Measurements from ENCODE around the gene TLR10.
A peak's percentile ranks its signal among the peaks of the same experiment; 100 is the strongest.
"Not testable (repeated sequence)": the region's sequence is repeated elsewhere in the genome, so short reads cannot be mapped to it uniquely, and the experiment has no call there.

TLR10 gene, protein sequence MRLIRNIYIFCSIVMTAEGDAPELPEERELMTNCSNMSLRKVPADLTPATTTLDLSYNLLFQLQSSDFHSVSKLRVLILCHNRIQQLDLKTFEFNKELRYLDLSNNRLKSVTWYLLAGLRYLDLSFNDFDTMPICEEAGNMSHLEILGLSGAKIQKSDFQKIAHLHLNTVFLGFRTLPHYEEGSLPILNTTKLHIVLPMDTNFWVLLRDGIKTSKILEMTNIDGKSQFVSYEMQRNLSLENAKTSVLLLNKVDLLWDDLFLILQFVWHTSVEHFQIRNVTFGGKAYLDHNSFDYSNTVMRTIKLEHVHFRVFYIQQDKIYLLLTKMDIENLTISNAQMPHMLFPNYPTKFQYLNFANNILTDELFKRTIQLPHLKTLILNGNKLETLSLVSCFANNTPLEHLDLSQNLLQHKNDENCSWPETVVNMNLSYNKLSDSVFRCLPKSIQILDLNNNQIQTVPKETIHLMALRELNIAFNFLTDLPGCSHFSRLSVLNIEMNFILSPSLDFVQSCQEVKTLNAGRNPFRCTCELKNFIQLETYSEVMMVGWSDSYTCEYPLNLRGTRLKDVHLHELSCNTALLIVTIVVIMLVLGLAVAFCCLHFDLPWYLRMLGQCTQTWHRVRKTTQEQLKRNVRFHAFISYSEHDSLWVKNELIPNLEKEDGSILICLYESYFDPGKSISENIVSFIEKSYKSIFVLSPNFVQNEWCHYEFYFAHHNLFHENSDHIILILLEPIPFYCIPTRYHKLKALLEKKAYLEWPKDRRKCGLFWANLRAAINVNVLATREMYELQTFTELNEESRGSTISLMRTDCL

GRCh38 chr4:38782452-38783108 is at the start of gene TLR10:
TLR10 (minus strand) TSS chr4:38782990; CDS start chr4:38775590, 7,400 bp downstream.
- peak; percentile 51 for DNase-seq

DNA sequence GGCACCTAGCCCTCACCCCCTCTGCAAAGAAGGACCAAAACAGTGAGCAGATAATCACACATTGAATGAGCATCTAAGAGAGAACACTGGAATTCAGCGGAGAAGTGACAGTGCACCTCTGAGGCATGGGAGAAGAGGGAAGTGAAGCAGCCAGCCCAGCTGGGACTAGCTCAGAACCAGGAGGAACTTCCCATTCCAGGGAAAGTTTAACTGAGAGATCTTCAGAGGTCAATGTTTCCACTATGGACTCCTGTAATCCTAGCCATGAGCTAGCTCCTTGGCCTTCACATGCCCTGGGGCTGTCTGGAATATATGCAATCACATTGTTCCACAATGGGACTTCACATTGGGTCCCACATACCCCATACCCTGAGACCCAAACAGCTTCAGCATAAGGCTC is 49.4 kb upstream of the TLR10 start:
- DNase-seq = no peak

- DNase-seq = no peak
These were observed 48.9 kb upstream of the TLR10 start for GRCh38 chr4:38831653-38832052.

- no peak for DNase-seq
These were observed 46.4 kb upstream of the TLR10 start for GRCh38 chr4:38829237-38829636.

DNA sequence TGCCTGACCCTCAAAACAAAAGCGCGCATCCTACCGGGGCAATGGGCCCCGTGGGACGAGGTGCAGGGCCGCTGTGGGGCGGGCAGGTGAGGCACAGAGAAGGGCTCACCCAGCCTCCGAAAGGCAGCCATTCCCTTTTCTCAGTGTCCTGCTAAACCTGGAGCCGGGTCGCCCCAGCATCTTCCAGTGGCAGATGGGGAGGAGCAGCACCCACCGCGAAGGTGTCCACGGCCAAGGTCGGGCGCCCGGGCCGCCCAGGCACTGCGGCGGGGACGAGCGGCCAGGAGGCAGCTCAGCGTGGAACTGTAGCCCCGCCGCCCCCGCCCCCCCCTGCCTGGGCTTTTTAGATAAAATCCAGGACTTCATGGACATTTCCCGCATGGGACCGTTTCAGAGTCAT is 41.0 kb upstream of the TLR10 start:
- no peak for DNase-seq

DNA sequence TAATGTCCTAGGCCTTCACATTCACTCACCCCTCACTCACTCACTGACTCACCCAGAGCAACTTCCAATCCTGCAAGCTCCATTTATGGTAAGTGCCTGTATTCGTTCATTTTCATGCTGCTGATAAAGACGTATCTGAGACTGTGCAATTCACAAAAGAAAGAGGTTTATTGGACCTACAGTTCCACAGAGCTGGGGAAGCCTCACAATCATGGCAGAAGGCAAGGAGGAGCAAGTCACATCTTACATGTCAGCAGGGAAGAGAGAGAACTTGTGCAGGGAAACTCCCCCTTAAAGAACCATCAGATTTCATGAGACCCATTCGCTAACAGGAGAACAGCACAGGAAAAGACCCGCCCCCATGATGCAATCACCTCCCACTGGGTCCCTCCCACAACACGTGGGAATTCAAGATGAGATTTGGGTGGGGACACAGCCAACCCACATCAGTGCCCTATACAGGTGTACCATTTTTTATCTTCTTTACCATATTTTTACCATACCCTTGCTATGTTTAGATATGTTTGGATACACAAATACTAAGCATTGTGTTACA is 40.0 kb upstream of the TLR10 start:
- DNase-seq = no peak

GRCh38 chr4:38821739-38822138 is 38.9 kb upstream of the TLR10 start:
- no peak for DNase-seq

GRCh38 chr4:38820329-38821061 is 37.7 kb upstream of the TLR10 start:
- no peak for DNase-seq

- DNase-seq = no peak
These were observed 36.8 kb upstream of the TLR10 start for GRCh38 chr4:38819569-38819968.

GRCh38 chr4:38818441-38818976 is 35.7 kb upstream of the TLR10 start:
- no peak for DNase-seq

DNA sequence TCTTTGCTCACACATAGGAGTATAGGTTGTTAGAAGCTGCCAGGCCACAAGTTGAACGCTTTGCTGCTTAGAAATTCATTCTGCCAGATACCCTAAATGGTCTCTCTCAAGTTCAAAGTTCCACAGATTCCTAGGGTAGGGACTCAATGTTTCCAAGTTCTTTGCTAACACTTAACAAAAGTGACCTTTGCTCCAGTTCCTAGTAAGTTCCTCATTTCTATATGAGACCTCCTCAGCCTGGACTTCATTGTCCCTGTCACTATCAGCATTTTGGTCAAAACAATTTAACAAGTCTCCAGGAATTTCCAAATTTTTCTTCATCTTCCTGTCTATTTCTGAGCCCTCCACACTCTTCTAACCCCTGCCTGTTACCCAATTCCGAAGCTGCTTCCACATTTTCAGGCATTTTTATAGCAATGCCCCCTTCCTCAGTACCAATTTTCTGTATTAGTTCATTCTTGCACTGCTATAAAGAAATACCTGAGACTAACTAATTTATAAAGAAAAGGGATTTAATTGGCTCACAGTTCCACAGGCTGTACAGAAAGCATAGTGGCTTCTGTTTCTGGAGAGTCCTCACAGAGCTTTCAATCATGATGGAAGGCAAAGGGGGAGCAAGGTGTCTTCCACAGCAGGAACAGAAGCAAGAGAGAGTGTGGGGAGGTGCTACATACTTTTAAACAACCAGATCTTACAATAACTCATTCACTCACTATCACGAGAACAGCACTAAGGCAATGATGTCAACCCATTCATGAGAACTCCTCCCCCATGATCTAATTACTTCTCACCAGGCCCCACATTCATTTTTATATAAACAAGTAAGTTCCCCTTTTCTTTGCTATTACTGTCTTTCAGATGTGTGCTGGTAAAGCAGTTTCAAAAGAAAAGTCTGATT is 33.3 kb upstream of the TLR10 start:
- no peak for DNase-seq

DNA sequence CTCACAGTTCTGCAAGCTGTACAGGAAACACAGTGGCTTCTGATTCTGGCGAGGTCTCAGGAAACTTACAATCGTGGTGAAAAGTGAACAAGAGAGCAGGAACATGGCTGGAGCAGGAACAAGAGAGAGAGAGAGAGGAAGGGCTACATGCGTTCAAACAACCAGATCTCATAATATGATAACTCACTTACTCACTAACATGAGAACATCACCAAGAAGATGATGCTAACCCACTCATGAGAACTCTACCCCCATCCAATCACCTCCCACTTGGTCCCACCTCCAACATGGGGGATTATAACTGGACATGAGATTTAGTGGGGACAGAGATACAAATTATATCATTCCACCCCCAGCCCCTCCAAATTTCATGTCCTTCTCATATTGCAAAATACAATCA is 31.6 kb upstream of the TLR10 start:
- no peak for DNase-seq

- no peak for DNase-seq
These were observed 28.5 kb upstream of the TLR10 start for GRCh38 chr4:38811297-38811696.

DNA sequence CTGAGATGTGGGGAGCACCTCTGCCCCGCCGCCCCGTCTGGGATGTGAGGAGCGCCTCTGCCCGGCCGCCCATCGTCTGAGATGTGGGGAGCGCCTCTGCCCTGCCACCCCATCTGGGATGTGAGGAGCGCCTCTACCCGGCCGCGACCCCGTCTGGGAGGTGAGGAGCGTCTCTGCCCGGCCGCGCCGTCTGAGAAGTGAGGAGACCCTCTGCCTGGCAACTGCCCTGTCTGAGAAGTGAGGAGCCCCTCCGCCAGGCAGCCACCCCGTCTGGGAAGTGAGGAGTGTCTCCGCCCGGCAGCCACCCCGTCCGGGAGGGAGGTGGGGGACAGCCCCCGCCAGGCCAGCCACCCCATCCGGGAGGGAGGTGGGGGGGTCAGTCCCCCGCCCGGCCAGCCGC is 24.7 kb upstream of the TLR10 start:
- DNase-seq = not testable (repeated sequence)

DNA sequence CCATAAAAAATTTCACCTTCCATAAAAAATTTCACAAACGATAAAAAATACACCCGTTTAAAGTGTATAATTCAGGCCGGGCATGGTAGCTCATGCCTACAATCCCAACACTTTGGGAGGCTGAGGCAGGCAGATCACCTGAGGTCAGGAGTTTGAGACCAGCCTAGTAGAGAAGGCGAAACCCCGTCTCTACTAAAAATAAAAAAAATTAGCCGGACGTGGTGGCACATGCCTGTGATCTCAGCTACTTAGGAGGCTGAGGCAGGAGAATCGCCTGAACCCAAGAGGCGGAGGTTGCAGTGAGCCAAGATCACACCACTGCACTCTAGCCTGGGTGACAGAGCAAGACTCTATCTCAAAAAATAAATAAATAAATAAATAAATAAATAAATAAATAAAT is 23.5 kb upstream of the TLR10 start:
- not testable (repeated sequence) for DNase-seq

DNA sequence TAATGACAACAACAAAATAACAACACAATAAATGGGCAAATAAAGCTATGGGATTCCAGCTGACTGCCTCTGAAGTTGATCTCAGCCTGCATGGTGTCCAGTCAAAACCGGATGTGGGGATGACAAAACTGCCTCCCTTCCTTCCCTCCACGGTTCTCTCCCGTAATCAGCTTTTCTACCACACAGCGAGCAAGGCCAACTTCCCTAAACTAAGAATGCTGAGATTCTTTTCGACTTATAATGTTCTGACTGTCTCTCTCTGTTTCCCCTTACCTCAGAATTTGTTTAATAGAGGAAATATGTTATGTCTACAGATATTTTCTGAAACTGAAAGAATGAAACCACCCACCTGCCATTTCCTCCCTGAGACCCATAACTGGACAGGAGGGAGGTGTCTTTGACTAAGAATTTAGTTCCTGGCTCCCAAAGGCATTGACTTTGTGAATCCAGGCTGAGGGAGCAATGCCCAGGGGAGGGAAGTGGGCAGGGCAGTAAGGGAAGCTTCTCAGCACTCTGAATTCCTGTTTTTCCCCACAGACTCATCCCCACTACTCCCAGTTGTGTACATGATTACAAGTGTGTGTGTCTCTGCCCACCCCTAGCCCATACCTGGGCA is 22.8 kb upstream of the TLR10 start:
- no peak for DNase-seq

DNA sequence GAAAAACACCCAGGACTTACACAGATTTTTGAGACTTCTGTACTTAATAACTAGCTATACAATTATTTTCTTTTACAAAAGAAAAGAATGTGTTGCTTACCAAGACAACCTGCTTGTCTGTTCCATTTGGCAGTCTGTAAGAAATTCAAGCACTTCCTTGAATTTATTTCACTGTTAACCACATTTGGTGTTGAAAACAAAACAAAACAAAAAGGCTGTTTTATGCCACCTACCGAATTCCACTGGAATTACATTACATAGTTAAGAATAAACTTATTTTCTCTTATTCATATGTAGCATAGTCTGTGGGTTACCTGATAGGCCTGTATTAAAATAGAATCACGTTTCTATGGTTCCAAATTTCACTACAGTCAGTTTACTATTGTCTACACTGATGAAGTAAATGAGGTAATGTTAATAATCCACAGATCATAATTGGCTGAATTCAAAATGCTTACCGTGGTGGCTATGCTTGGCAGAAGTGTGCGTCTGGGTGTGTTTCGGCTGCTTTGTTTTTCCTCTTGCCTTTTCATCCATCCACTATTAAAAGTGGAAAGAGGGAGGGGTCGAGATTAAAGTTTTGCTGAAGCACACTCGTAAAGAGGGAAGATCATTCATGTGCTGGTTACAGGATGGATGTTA is 22.0 kb upstream of the TLR10 start, which contains the start of gene TLR1:
TLR1 (minus strand) TSS at position 138 of the 642 bp plus-strand sequence. CDS start 5,960 bp downstream, outside the sequence.
- DNase-seq = no peak

DNA sequence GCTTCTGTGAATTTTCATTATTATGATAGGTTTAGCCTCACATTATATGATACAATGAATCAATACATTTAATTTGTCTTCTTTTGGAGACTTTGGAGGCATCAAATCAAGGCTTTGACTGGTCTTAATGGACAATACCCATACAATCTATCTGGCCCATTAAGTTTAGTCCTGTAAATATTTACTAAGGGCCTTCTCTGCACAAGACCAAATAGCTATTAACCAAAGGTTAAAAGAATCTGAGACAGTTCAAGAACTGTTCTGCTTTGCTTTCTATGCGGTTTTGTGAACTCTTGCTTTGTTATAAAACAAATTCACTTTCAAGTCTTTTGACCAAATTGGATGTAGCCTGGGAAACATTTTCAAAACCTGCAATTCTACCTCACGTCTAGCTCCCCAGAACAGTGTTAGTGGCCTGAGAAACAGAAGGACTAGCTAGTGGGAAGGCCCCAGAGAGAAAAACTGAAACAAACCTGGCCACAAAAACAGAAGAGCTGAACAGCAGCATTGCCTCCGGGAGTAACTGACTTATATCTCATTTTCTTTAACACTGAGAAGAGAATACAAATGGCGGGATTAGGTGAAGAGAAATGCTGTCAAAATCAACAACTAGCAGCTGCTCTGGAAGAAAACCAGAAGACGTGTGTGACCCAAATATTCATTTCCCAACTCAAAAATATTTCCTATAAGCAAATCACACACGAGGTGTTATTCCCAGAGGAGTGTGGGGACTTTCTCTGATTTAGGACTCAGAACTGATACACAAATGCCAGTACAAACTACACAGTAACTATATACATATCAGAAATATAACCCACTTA is 21.3 kb upstream of the TLR10 start:
- DNase-seq = no peak

Measured in NCI-H1105 treated with DMSO at 0.1 percent for 48 hours (cell line).